HepG2 (cell line): Measurements from ENCODE around the gene SERPINA6. TPM values are rescaled to one million over a fixed set of nuclear protein-coding genes. Genes with fewer than 3 reads are reported as not detected.

Source experiments
- KMT2A ChIP-seq: sonication (generic); formaldehyde crosslinking; IDR thresholded peaks from 2 replicates; pipeline ENCODE4 v1.4.0; 2020; ENCODE audit warnings: missing genetic modification reagents
- MAX ChIP-seq: IDR thresholded peaks from 2 replicates; pipeline ENCODE4 v1.6.1; 2012; ENCODE audit warnings: inconsistent platforms
- NFKB2 ChIP-seq: sonication (generic); formaldehyde crosslinking; IDR thresholded peaks from 2 replicates; pipeline ENCODE4 v1.4.0; 2020; ENCODE audit warnings: missing genetic modification reagents, borderline replicate concordance
- PAX8 ChIP-seq: sonication (generic); formaldehyde crosslinking; IDR thresholded peaks from 2 replicates; pipeline ENCODE4 v1.8.0; 2022; ENCODE audit warnings: mild to moderate bottlenecking, missing genetic modification reagents, borderline replicate concordance
- POLR2A ChIP-seq, 2 experiments: IDR thresholded peaks; 2 replicates each; pipeline ENCODE4 v1.6.1; 2011; ENCODE audit warnings: low read depth in 2 of 2, low read length in 2 of 2, mild to moderate bottlenecking in 1 of 2, moderate library complexity in 1 of 2; ENCODE audit not compliant: insufficient read depth in 1 of 2
- PPARG ChIP-seq: conservative IDR thresholded peaks from 2 replicates; pipeline ENCODE4 v1.6.1; 2016; ENCODE audit warnings: missing biosample characterization, missing genetic modification reagents
- RARA ChIP-seq: IDR thresholded peaks from 2 replicates; pipeline ENCODE4 v1.6.1; 2016; ENCODE audit warnings: missing genetic modification reagents, missing compliant biosample characterization
- SMYD3 ChIP-seq: sonication (generic); formaldehyde crosslinking; IDR thresholded peaks from 2 replicates; pipeline ENCODE4 v1.8.1; 2023; ENCODE audit warnings: mild to moderate bottlenecking, missing genetic modification reagents
- TEAD3 ChIP-seq: optimal IDR thresholded peaks from 2 replicates; pipeline ENCODE3; 2016; ENCODE audit warnings: borderline replicate concordance
- TRAFD1 ChIP-seq: sonication (generic); formaldehyde crosslinking; IDR thresholded peaks from 2 replicates; pipeline ENCODE4 v1.5.1; 2020; ENCODE audit warnings: missing genetic modification reagents, mild to moderate bottlenecking, borderline replicate concordance
- ZBTB39 ChIP-seq: sonication (generic); formaldehyde crosslinking; IDR thresholded peaks from 2 replicates; pipeline ENCODE4 v1.5.0; 2020; ENCODE audit warnings: missing genetic modification reagents
- ZFP91 ChIP-seq: sonication (generic); formaldehyde crosslinking; IDR thresholded peaks from 2 replicates; pipeline ENCODE4 v1.9.0; 2022; ENCODE audit warnings: missing genetic modification reagents, mild to moderate bottlenecking, borderline replicate concordance
- ZNF10 ChIP-seq: sonication (generic); formaldehyde crosslinking; IDR thresholded peaks from 2 replicates; pipeline ENCODE4 v1.4.0; 2020; ENCODE audit warnings: mild to moderate bottlenecking, low read depth, missing genetic modification reagents, borderline replicate concordance
- ZNF7 ChIP-seq: IDR thresholded peaks from 2 replicates; pipeline ENCODE4 v1.6.1; 2016; ENCODE audit warnings: missing biosample characterization, missing genetic modification reagents
- ZNF737 ChIP-seq: sonication (generic); formaldehyde crosslinking; IDR thresholded peaks from 2 replicates; pipeline ENCODE4 v1.5.0; 2020; ENCODE audit warnings: missing genetic modification reagents, mild to moderate bottlenecking, borderline replicate concordance
- polyA plus RNA-seq, 8 experiments: library from polyadenylated mRNA; depleted of rRNA in 3 of 8; stranded (reverse) in 7 of 8; unstranded in 1 of 8; fragments of >200 nt; fragmentation: Illumina TruSeq in 4 of 8; extraction: Trizol in 4 of 8; gene quantifications; 2 replicates each; pipeline versions ENCODE4 v1.2.1 to v1.2.3, GENCODE V29; 2011 to 2016; ENCODE audit warnings: low read depth in 4 of 8, missing spikeins in 1 of 8, mixed read lengths in 1 of 8; ENCODE audit not compliant: insufficient read depth in 1 of 8
- total RNA-seq, 5 experiments: library from RNA; depleted of rRNA; stranded (reverse); fragments of >200 nt; fragmentation: Illumina TruSeq; extraction: Trizol; gene quantifications; 2 replicates each; pipeline ENCODE4 v1.2.3, GENCODE V29; 2016; ENCODE audit warnings: low read depth in 1 of 5
- TF ChIP-seq, protein P1 (sequence below), 2 experiments: sonication (generic) in 1 of 2; formaldehyde crosslinking in 1 of 2; IDR thresholded peaks; 2 replicates each; pipeline versions ENCODE4 v1.4.0 to v1.6.1; 2016 to 2020; ENCODE audit warnings: borderline replicate concordance in 1 of 2, low read depth in 1 of 2, mild to moderate bottlenecking in 1 of 2, missing genetic modification reagents in 1 of 2

The SERPINA6 gene
- total and polyA plus RNA-seq, 2 of the 13 experiments (the other 11 are each of a cell fraction or from before 2014, with no cell fraction given) = 260 to 333 TPM

- TF ChIP-seq ZBTB39 (CRISPR knock-in tag) (no peak), ZFP91 (CRISPR knock-in tag) (peak; percentile 9; the same call in 1 of the 2 replicates), POLR2A (IDR thresholded peaks at IDR 0.05; ENCODE audit: insufficient read depth in 1 of 2, low read depth in 2 of 2, low read length in 2 of 2) (peak in 1 of 2 experiments; percentile 50; a peak in 2 of 4 replicates), TEAD3 (CRISPR knock-in tag) (peak; percentile 9), MAX (0 out of 2 replicates have a peak, but pooled peaks have one; percentile 8), KMT2A (CRISPR knock-in tag) (no peak), ZNF10 (no peak), ZNF737 (CRISPR knock-in tag) (no peak), RARA (CRISPR knock-in tag) (peak; percentile 17; the same call in 1 of the 2 replicates), TRAFD1 (CRISPR knock-in tag) (no peak), PPARG (CRISPR knock-in tag) (no peak), ZNF7 (CRISPR knock-in tag) (0 out of 2 replicates have a peak, but pooled peaks have one; percentile 4), SMYD3 (CRISPR knock-in tag) (0 out of 2 replicates have a peak, but pooled peaks have one; percentile 7), NFKB2 (CRISPR knock-in tag) (0 out of 2 replicates have a peak, but pooled peaks have one; percentile 0), PAX8 (CRISPR knock-in tag) (no peak)
- TF ChIP-seq, protein P1, sequence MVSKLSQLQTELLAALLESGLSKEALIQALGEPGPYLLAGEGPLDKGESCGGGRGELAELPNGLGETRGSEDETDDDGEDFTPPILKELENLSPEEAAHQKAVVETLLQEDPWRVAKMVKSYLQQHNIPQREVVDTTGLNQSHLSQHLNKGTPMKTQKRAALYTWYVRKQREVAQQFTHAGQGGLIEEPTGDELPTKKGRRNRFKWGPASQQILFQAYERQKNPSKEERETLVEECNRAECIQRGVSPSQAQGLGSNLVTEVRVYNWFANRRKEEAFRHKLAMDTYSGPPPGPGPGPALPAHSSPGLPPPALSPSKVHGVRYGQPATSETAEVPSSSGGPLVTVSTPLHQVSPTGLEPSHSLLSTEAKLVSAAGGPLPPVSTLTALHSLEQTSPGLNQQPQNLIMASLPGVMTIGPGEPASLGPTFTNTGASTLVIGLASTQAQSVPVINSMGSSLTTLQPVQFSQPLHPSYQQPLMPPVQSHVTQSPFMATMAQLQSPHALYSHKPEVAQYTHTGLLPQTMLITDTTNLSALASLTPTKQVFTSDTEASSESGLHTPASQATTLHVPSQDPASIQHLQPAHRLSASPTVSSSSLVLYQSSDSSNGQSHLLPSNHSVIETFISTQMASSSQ (IDR thresholded peaks at IDR 0.05; ENCODE audit: low read depth) = no peak
- TF ChIP-seq, protein P1 (CRISPR knock-in tag; IDR thresholded peaks at IDR 0.05; ENCODE audit: borderline replicate concordance) = no peak
These were observed 31.1 kb downstream of the SERPINA6 start (continued) for GRCh38 chr14:94291906-94292525.
